HPDE6-E6E7 (cell line): ENCODE data around the gene UNC5B.

ENCODE experiments used
- DNase-seq: peaks from one replicate; pipeline ENCODE4 v3.0.0; 2011; ENCODE audit warnings: missing footprints; ENCODE audit errors: extremely low spot score

The UNC5B gene

DNA sequence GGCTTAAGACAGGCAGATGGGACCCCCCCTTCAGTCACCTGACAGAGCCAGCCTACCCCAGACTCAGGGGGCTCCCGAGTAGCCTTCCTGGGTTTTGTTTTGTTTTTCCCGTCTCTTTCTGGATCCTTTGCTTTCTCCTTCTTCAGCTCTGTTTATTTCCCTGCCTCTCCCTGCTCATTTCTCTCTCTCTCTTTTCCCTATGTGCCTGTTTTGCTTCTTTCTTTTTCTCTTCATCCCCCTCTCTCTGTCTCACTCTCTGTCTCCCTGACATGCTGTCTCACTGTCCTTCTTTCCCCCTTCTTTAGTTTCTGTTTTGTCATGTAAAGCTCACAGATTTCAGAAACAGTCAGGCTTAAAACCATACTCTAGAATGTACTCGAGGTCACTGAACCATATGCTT is 68.5 kb downstream of the UNC5B start:
- DNase-seq, result no peak

DNA sequence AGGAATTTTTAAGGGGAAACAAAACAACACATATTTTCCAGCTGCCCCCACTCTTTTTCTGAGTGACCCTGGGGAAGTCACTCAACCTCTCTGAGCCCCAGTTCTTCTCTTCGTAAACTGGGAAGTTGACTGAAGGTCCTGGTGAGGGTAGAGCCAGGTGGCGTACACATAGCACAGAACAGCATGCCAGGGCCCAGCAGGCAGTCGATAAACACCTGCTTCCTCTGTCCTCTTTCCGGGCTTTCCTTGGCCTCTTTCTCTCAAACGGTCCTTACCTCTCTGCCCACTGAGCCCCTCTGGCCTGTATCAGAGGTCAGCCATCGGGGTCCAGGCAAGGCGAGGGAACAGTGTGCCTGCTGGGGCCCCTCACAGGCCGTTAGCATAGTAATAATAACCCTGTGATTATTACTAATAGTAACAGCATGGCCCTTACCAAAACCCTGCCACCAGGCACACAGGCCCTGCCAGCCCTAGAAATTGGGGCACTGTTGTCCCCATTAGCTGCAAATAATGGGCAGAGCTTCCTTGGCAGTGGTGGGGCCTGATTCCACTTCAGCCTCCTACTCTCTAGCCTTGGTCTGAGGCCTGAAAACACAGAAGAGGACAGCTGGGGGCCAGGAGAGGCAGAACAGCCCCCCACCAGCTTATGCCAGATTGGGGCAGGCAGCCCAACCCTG is 69.4 kb downstream of the UNC5B start:
- DNase-seq, result no peak

DNA sequence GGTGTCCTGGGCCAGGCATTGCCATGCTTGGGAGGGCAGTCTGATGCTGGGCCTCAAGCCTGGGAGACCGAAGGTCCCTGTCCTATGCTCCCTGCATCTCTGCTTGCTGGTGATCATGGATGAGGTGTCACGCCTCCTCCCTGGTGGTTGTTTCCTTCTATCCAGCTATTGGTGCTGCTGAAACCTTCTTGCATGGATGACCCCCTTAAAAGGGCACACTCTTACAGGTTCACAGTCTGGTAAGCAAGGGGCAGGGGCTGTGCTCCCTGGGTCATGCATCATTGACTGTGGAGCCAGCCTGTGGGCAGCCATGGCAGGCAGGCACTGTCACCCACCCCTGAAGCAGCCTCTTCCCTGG is 69.9 kb downstream of the UNC5B start:
- no peak for DNase-seq

DNA sequence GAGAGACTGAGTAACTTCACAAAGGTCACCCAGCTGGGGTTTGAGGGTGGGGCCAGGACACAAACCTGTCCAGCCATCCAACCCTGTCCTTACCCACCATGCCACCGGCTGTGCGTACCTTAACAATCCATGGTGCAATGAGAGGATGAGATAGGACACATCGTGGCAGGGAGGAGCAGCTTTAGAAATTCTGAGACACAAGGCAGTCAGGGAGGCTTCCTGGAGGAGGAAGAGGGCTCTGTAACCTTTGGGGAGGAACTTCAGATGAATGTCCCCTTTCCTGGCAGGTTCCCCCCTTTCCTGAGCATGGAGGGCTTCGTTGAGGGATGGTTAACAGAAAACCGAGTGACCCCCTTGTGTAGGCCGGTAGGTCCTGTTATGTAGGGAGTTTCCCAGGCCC is 71.0 kb downstream of the UNC5B start:
- no peak for DNase-seq

DNA sequence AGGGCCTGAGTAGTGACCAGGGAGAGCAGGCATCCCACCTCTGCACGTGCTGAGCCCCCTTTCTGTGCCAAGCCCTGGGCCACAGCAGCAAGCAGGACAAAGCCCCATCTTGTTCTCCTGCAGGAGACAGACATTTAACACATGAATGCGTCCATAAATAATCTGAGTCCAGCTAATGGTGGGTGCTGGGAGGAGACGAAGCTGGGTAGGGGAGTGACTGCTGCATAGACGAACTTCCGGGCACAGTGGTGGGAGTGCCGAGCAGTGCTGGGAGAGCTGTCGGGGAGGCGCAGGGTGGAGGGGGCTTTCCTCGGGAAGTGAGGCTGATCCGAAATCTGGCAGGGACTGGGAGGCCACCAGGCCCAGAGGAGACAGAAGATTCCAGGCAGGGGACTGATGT is 71.5 kb downstream of the UNC5B start:
- DNase-seq, result no peak

DNA sequence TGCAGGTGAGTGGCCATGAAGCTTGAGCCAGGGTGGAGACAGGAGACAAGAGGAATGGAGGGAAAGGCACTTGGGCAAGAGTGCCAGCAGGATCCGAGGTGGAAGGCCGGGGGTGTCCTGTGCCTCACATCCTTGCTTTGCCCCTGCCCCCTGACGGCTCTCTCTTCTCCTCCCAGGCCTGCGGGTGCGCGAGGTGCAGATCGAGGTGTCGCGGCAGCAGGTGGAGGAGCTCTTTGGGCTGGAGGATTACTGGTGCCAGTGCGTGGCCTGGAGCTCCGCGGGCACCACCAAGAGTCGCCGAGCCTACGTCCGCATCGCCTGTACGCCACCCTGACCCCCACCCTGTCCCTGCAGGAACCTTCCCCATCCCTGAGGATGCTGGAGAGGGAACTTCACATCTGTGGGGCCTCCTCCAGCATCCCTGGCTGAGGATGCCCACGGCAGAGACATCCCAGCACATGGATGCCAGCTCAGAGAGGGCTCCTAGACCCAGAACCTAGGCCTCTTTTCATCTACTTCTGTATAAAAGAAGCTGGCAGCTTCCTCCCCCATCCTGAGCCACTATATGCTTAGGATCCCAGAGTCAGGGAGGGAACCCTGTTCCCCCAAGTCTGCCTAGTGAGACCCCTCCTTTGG is 72.3 kb downstream of the UNC5B start:
- no peak for DNase-seq

DNA sequence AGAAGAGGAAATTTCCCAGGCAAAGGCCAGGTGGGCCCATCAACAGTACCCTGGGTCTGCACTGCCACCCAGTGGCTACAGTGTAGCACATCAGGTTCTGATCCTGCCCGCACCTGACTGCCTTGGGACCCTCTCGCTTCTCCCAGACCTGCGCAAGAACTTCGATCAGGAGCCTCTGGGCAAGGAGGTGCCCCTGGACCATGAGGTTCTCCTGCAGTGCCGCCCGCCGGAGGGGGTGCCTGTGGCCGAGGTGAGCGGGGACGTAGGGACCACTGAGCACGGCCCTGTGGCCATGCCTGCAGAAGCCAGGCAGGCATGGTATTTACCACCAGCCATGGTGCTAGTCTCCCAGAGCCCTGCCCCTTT is 72.8 kb downstream of the UNC5B start:
- no peak for DNase-seq

DNA sequence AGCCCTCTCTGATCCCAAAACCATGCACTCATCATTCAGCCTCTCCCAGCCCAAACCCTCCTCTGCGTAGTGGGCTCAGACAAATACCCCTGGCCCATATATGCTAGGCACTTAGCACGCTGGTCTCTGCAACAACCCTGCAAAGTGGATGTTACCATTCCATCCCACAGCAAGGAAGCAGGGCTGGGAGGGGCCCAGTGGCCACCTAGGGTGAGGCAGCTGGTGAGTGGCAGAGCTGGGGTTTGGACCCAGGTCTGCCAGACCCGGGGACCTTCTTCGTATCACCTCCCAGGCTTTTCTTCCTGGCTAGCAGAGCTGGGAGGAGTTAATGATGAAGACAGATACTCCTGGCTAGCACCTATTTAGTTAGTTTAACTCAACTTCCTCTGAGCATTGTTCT is 73.6 kb downstream of the UNC5B start:
- no peak for DNase-seq

DNA sequence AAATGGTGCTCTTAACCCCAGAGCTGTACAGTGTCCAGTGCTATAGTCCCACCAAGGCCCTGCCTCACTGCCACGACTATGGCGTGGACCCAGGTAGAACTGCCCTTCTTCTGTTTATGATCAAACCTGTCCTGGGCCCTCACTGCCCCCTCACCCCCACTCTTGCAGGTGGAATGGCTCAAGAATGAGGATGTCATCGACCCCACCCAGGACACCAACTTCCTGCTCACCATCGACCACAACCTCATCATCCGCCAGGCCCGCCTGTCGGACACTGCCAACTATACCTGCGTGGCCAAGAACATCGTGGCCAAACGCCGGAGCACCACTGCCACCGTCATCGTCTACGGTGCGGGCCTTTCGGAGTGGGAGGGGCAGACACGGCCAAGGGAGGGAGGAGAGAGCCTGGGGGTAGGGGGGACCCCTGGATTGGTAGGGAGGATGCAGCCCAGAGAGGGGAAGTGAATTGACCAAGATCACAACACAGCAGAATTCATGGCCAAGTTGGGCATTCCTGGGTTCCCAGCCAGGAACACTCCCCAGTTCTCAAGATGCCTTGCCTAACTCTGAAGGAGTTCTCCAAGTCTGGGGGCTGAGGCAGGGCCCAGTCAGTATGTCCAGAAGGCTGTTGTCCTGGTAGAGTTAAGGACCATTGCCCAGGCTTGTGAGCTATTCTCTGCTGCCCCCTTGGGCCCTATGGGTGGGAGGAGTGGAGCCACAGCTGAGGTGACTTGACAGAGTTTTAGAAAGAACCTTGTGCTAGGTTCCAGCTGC is 74.3 kb downstream of the UNC5B start:
- no peak for DNase-seq

DNA sequence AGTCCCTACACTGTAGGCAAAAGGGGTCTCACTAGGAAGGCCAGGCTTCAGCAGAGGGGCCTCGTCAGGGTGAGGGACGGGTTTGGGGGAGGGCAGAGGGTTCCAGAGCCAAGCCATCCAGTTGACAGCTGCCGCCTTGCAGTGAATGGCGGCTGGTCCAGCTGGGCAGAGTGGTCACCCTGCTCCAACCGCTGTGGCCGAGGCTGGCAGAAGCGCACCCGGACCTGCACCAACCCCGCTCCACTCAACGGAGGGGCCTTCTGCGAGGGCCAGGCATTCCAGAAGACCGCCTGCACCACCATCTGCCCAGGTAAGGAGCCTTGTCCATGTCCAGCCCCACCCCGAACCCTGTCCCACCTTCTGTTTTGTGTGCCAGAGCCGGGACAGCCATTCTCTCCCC is 75.1 kb downstream of the UNC5B start:
- no peak for DNase-seq

DNA sequence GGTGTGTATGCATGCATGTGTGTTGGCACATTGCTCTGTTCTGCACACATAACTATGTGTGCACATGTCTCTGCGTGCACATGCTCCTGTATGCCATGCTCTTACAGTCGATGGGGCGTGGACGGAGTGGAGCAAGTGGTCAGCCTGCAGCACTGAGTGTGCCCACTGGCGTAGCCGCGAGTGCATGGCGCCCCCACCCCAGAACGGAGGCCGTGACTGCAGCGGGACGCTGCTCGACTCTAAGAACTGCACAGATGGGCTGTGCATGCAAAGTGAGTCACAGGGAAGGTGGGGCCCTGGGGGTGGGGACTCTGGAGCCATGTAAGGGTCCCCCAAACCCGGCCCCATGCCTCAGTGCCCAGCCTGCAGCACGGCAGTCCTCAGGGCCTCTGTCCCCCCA is 76.1 kb downstream of the UNC5B start:
- DNase-seq, result no peak

DNA sequence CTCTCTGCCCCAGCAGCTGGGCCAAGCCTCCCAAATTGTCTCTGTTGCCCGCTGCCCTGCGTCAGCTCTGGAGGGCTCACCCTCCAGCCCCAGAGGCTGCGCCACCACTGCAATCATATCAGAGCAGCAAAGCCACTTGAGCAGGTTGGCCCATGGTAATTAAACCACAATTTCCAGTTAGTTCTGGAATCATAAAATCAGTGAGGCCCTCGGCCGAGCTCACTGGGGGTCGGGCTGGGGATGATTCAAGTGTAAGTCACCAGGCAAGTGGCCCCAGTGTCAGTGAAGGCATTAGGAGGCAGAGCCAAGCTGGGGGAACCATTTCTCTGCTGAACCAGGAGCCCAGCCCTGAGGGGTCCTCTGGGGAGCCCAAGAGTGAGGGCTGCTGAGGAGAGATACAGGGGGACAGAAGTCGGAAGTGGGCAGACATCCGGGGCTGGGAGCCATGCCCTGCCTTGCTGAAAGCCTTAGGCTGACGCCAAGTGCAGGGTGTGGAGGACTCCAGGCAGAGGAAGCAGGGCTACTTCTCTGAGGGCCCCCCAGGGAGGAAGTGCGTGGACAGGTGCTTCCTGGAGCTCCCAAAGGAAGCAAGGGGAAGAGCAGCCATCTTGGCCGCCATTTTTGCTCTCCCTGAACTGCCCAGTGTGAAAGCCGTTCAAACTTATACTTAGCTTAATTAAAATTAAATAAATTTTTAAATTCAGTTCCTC is 77.2 kb downstream of the UNC5B start:
- DNase-seq, result no peak

DNA sequence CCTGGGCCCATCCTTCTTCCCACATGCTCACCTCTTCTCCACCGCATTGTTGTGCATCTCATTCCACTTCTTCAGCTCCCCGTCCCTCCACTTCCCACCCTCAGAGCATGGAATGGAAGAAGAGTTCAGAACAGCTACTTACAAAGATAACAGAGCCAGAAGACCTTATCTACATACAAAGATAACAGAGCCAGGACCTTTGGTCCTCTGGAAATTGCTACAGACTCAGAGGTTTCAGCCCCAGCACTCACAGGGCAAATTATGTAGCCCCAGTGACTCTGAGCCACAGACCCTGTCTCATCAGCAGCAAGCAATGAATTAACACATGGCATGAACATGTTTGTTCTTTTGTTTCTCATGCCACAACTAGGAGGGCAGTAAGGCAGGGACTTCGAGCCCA is 78.0 kb downstream of the UNC5B start:
- no peak for DNase-seq

DNA sequence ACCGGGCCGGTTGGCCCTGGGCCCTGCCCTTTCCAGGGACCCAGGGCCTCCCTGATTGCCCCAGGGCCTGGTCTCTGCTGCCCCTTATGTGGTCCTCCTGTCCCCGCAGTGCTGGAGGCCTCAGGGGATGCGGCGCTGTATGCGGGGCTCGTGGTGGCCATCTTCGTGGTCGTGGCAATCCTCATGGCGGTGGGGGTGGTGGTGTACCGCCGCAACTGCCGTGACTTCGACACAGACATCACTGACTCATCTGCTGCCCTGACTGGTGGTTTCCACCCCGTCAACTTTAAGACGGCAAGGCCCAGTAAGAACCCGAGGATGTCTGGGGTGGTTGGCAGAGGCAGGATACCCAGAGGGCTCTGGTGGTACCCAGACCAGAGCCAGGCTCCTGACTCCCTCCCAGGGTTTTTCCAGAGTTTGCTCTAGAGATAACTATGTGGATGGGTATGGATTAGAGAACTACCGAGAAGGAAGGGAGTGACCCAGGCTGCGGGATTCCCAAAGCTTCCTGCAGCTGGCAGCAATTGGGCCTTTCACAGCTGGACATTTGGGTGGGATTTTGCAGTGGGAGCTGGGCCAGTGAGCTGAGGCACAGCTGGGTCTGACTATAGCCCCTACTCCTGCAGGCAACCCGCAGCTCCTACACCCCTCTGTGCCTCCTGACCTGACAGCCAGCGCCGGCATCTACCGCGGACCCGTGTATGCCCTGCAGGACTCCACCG is 78.6 kb downstream of the UNC5B start:
- no peak for DNase-seq

DNA sequence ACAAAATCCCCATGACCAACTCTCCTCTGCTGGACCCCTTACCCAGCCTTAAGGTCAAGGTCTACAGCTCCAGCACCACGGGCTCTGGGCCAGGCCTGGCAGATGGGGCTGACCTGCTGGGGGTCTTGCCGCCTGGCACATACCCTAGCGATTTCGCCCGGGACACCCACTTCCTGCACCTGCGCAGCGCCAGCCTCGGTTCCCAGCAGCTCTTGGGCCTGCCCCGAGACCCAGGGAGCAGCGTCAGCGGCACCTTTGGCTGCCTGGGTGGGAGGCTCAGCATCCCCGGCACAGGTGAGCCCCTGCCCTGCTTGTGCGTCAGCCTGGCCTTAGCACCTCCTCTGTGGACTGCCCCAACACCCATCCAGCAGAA is 79.1 kb downstream of the UNC5B start:
- DNase-seq, result no peak

DNA sequence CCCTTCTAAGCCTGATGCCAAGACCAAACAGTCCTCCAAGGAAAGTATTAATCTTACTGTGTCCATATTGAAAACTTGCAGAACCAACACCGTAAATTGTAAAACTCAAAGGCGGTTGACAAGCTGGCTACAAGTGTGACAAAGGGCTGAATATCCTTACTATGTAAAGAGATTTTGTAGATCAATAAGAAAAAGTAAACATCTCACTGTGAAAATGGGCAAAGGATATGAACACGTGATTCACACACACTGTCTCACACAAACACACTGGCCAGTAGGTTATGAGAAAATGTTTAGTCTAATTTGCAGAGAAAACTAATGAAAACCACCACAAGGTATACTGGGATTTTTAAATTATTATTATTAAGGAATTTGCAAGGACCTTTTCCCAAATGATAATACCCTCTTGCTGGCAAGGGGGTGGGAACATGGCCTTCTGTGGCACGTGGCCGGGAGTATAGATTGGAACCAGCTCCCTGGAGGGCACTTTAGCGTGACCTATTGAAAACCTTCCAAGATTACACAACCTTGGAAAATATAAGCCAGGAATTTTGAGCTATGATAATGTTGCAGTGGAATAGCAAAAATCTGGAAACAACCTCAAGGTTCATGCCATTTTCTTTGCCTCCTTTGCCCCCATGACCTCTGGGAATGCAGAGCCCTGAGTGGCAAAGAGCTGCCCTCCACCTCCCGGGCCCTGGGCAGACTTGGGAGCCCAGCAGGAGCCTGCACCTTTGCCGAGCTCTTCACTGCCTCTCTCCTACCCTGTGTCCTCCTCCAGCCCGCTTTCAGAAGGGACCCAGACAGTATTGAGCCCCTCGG is 80.5 kb downstream of the UNC5B start:
- DNase-seq, result no peak

DNA sequence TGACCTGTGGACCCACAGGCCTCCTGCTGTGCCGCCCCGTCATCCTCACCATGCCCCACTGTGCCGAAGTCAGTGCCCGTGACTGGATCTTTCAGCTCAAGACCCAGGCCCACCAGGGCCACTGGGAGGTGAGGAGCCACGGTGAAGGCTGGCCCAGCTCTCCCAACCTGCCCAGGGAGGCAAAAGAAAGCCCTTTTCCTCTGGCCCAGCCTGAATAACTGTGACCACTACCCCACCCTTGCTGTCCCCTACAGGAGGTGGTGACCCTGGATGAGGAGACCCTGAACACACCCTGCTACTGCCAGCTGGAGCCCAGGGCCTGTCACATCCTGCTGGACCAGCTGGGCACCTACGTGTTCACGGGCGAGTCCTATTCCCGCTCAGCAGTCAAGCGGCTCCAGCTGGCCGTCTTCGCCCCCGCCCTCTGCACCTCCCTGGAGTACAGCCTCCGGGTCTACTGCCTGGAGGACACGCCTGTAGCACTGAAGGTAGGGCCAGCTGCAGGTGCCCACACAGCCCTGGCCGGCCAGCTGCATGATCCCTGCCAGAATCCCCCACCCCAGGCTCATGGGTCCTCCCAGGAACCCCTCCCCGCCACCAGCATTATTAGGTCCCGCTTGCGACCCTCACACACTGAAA is 81.2 kb downstream of the UNC5B start:
- DNase-seq, result no peak

DNA sequence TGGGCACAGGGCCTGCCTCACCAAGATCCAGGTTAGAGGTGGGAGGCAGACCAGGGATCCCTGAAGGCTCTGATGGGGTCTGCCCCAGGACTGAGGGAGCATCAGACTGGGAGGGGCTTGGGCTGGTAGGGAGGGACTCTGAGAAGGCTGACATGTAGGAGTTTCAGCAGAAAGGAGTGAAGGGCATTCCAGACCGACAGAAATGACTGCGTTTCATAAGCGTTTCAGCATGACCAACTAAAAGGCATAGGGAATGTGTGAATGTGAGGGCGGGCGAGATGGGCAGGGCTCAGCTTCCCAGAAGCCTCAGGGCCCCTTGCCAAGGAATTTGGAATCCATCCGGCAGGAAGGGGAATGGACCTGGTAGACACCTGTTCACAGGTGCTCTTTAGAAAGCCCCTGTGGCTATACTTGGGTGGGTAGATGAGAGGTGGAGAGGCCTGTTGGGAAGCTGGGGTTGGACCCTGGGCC is 81.8 kb downstream of the UNC5B start:
- no peak for DNase-seq

DNA sequence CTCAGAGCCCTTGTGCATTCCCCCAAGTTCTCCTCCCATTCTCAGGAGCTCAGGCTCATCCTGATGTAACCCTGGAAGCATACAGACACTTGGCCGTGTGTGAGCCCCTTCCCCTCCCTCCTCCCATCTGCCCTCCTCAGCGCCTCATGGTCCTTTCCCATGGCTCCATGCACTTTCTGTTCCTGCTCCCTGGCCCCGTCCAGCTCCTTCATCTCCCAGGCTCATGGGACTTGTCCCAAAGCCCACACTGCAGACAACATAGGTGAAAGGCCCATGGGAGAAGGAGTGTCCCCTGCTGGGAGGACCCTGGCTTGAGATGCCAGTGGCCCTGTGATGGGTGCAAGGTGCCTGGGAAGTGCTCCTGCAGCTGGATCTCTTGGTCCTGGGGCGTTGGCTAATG is 82.5 kb downstream of the UNC5B start:
- DNase-seq, result no peak

DNA sequence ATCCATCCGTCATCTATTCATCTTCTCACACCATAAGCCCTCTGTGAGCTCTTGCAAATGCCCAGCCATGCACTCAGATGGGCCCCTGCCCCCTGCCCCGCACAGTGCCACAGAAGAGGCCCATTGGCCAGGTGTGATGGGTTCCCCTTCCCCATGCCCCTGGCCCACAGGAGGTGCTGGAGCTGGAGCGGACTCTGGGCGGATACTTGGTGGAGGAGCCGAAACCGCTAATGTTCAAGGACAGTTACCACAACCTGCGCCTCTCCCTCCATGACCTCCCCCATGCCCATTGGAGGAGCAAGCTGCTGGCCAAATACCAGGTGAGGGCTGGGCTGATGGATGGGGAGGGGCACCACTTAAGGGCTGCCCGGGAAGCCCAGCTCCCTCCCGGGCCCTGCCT is 83.3 kb downstream of the UNC5B start:
- no peak for DNase-seq

DNA sequence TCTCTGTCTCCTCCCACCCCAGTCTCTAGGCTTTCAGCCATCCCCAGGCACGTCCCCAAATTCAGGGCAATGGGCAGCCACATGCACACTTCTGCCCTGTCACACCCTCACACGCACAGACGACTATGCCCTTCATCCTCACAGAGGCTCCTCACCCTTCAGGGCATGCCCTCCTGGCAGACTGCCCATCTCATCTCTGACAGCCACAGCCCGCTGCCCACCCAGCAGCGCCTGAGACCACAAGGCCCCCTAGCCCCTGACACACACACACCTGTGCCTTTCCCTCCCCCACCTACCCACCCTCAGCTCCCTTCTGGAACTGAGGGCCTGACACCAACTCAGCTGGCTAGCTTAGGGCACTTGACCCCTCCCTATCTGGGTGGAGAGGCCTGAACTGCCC is 83.7 kb downstream of the UNC5B start:
- DNase-seq, result no peak
